ENCODE measurements around the gene CYTH4. TPM values are rescaled to one million over a fixed set of nuclear protein-coding genes. Genes with fewer than 3 reads are reported as not detected.

Gene CYTH4
- total RNA-seq, 1 experiment from 2014 or later = 3.8 TPM

- Histone ChIP-seq H3K4me3 (replicated peaks in 1 of 2; ENCODE audit: low read depth in 1 of 2, low read length in 2 of 2) (no peak overlapping the region), H3K27ac (ENCODE audit: low read depth, low read length) (no peak overlapping the region), H3K36me3 (ENCODE audit: control insufficient read depth in 1 of 2, insufficient read depth in 2 of 2, low read length in 2 of 2) (no peaks in the 10 kb centered on the region), H3K9ac (ENCODE audit: low read length) (no peak overlapping the region), H3K27me3 (ENCODE audit: insufficient read depth, low read length) (no peaks in the 10 kb centered on the region), H3K4me2 (ENCODE audit: low read length) (no peak overlapping the region), H3K9me2 (ENCODE audit: insufficient read depth) (no peaks in the 10 kb centered on the region), H3K4me1 (ENCODE audit: control insufficient read depth in 1 of 2, insufficient read depth in 2 of 2, low read length in 2 of 2) (peaks cover 51 to 62% of the 10 kb centered on the region in 2 experiments), H2AFZ (ENCODE audit: low read depth, low read length, poor library complexity, severe bottlenecking) (no peak overlapping the region), H3K79me2 (ENCODE audit: insufficient read depth, low read length) (no peaks in the 10 kb centered on the region), H3K9me3 (ENCODE audit: control insufficient read depth in 1 of 2, insufficient read depth in 1 of 2, low read depth in 1 of 2, low read length in 2 of 2) (no peaks in the 10 kb centered on the region), H4K20me1 (ENCODE audit: insufficient read depth) (no peaks in the 10 kb centered on the region)
- intact Hi-C loops (cut with micrococcal nuclease) = no loop called here
- no peak for DNase-seq (ENCODE audit: low read depth, low spot score)
- ChIA-PET CTCF (interaction anchor here (0.6 to 1.0 kb wide), 2 partner anchors 24 to 26 kb away, joined by 3 to 4 read pairs; no protein-coding TSS in a partner anchor), POLR2A (no interaction called here), RAD21 (ENCODE audit: low non-redundant PET in 1 of 2, low total read pairs in 2 of 2, uncharacterized antibody in 2 of 2, unreplicated experiment in 2 of 2) (interaction anchor here in 1 of 2 experiments (0.5 kb wide), 1 partner anchor 89 kb away, joined by 3 read pairs; no protein-coding TSS in a partner anchor)
- TF ChIP-seq SP1 (IDR thresholded peaks at IDR 0.05; ENCODE audit: low read depth) (no peak), POLR2A (IDR thresholded peaks at IDR 0.05; ENCODE audit: borderline replicate concordance, extremely low read depth, insufficient read depth, insufficient read length) (no peak), RAD21 (IDR thresholded peaks at IDR 0.05; ENCODE audit: low read depth) (no peak), CBX3 (IDR thresholded peaks at IDR 0.05; ENCODE audit: low read depth) (no peak), CTCF (IDR thresholded peaks at IDR 0.05 in 2 of 3, conservative IDR thresholded peaks at IDR 0.05 in 1 of 3; ENCODE audit: borderline replicate concordance in 1 of 3, insufficient read depth in 1 of 3, low read depth in 2 of 3, low read length in 2 of 3) (no peak), JUND (IDR thresholded peaks at IDR 0.05) (no peak), POLR2AphosphoS5 (IDR thresholded peaks at IDR 0.05; ENCODE audit: low read depth, low read length) (no peak), REST (IDR thresholded peaks at IDR 0.05; ENCODE audit: low read depth) (no peak), ATF3 (IDR thresholded peaks at IDR 0.05) (no peak), ZFX (IDR thresholded peaks at IDR 0.05) (no peak), EZH2phosphoT487 (IDR thresholded peaks at IDR 0.05; ENCODE audit: borderline replicate concordance) (no peak)
- no peak for ATAC-seq
- BruUV-seq (replicated peaks) = no TSS peak
Measured at GRCh38 chr22:37342065-37342464, 59.8 kb downstream of the CYTH4 start.

All from HCT116 (cell line).